ENCODE data around the gene RNASEH2B. TPM values are rescaled to one million over a fixed set of nuclear protein-coding genes. Genes with fewer than 3 reads are reported as not detected.

The RNASEH2B gene
- total and polyA plus RNA-seq, 9 of the 15 experiments (the other 6 are each of a cell fraction or from before 2014, with no cell fraction given) = 26.3 to 109 (median 62.5) TPM

DNA sequence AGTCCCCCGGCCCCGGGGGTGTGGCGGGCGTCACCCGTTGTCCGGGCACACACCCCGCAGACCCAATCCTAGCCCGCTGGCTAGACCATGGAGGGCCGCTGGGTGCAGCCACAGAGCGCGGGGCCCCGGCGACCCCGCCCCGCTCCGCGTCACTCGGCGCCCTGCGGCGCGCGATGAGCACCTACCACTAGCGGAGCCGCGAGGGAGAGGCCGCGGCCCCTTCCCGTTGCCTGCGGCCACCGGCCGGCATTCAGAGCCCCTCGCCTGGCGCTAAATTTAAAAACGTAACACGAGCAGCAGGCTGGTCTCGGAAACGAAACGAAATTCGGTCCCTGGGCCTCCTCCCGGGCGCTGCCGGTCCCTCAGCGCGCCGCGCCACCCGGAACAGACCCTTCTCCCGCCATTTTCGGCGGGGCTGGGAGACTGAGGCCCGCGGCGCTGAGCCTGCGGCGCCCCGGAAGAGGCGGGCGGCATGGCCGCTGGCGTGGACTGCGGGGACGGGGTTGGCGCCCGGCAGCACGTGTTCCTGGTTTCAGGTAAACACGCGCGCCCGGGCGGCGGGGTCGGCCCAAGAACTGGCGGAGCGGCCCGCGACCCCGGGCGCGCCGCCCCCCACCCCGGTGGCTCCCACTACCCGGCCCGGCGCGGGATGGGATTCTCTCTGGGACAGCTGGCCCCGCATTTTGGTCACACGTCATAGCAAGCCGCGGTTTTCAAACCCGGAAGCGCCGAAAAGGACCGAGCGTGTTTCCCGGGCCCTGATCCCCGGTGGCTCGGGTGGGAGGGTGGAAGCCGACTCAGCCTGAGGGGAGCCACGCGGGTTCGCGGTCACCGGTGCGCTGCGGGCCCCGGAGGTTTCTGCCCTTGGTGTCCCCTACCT, at the start of gene RNASEH2B (continued):
- TF ChIP-seq SREBF1 (IDR thresholded peaks at IDR 0.05; ENCODE audit: borderline replicate concordance, low read depth, low read length) (no peak), NFRKB (IDR thresholded peaks at IDR 0.05; ENCODE audit: low read depth) (peak; percentile 52; the same call in 1 of the 2 replicates), SUPT5H (IDR thresholded peaks at IDR 0.05) (peak; percentile 79), E2F3 (CRISPR knock-in tag; IDR thresholded peaks at IDR 0.05) (peak; percentile 90), GATA2 (CRISPR knock-in tag; IDR thresholded peaks at IDR 0.05) (no peak), PCBP2 (IDR thresholded peaks at IDR 0.05; ENCODE audit: low read depth, low read length, poor library complexity, severe bottlenecking) (no peak), PHF8 (IDR thresholded peaks at IDR 0.05; ENCODE audit: borderline replicate concordance, low read length) (peak; percentile 83), TCF7L2 (IDR thresholded peaks at IDR 0.05; ENCODE audit: low read depth, low read length) (no peak), TSC22D4 (tag; IDR thresholded peaks at IDR 0.05) (no peak), MTF1 (CRISPR knock-in tag; IDR thresholded peaks at IDR 0.05; ENCODE audit: borderline replicate concordance) (no peak), HNRNPLL (IDR thresholded peaks at IDR 0.05; ENCODE audit: low read depth, low read length, poor library complexity, severe bottlenecking) (peak; percentile 17), CHD4 (IDR thresholded peaks at IDR 0.05; ENCODE audit: insufficient read depth, insufficient replicate concordance, low read depth, low read length, poor library complexity, severe bottlenecking) (no peak), SMC3 (conservative IDR thresholded peaks at IDR 0.05; ENCODE audit: insufficient read depth, low read depth, low read length) (no peak), ZNF24 (IDR thresholded peaks at IDR 0.05) (no peak), NFXL1 (CRISPR knock-in tag; IDR thresholded peaks at IDR 0.05) (no peak), ZSCAN29 (IDR thresholded peaks at IDR 0.05) (0 out of 2 replicates have a peak, but pooled peaks have one; percentile 10), HNRNPL (IDR thresholded peaks at IDR 0.05; ENCODE audit: low read depth, low read length) (peak; percentile 28; the same call in 1 of the 2 replicates), NR4A1 (CRISPR knock-in tag; IDR thresholded peaks at IDR 0.05) (no peak), NR4A1 (tag; IDR thresholded peaks at IDR 0.05) (no peak), CBX1 (IDR thresholded peaks at IDR 0.05; ENCODE audit: low read depth) (no peak), THRAP3 (IDR thresholded peaks at IDR 0.05; ENCODE audit: borderline replicate concordance) (no peak)
- TF ChIP-seq, protein P1, sequence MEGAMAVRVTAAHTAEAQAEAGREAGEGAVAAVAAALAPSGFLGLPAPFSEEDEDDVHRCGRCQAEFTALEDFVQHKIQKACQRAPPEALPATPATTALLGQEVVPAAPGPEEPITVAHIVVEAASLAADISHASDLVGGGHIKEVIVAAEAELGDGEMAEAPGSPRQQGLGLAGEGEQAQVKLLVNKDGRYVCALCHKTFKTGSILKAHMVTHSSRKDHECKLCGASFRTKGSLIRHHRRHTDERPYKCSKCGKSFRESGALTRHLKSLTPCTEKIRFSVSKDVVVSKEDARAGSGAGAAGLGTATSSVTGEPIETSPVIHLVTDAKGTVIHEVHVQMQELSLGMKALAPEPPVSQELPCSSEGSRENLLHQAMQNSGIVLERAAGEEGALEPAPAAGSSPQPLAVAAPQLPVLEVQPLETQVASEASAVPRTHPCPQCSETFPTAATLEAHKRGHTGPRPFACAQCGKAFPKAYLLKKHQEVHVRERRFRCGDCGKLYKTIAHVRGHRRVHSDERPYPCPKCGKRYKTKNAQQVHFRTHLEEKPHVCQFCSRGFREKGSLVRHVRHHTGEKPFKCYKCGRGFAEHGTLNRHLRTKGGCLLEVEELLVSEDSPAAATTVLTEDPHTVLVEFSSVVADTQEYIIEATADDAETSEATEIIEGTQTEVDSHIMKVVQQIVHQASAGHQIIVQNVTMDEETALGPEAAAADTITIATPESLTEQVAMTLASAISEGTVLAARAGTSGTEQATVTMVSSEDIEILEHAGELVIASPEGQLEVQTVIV (CRISPR knock-in tag; IDR thresholded peaks at IDR 0.05; ENCODE audit: borderline replicate concordance) = no peak
- TF ChIP-seq, protein P2, sequence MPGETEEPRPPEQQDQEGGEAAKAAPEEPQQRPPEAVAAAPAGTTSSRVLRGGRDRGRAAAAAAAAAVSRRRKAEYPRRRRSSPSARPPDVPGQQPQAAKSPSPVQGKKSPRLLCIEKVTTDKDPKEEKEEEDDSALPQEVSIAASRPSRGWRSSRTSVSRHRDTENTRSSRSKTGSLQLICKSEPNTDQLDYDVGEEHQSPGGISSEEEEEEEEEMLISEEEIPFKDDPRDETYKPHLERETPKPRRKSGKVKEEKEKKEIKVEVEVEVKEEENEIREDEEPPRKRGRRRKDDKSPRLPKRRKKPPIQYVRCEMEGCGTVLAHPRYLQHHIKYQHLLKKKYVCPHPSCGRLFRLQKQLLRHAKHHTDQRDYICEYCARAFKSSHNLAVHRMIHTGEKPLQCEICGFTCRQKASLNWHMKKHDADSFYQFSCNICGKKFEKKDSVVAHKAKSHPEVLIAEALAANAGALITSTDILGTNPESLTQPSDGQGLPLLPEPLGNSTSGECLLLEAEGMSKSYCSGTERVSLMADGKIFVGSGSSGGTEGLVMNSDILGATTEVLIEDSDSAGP (CRISPR knock-in tag; IDR thresholded peaks at IDR 0.05) = no peak
- TF ChIP-seq, protein P3, sequence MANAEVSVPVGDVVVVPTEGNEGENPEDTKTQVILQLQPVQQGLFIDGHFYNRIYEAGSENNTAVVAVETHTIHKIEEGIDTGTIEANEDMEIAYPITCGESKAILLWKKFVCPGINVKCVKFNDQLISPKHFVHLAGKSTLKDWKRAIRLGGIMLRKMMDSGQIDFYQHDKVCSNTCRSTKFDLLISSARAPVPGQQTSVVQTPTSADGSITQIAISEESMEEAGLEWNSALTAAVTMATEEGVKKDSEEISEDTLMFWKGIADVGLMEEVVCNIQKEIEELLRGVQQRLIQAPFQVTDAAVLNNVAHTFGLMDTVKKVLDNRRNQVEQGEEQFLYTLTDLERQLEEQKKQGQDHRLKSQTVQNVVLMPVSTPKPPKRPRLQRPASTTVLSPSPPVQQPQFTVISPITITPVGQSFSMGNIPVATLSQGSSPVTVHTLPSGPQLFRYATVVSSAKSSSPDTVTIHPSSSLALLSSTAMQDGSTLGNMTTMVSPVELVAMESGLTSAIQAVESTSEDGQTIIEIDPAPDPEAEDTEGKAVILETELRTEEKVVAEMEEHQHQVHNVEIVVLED (CRISPR knock-in tag; IDR thresholded peaks at IDR 0.05) = peak; percentile 26; the same call in 1 of the 2 replicates

Data from K562 (cell line).